ENCODE results near the gene TEAD1. TPM values are rescaled to one million over a fixed set of nuclear protein-coding genes. Genes with fewer than 3 reads are reported as not detected.

Gene TEAD1
- total RNA-seq, 1 experiment from 2014 or later: not detected

- Histone ChIP-seq H2AFZ (ENCODE audit: low read length) (no peak overlapping the region), H3K27ac (ENCODE audit: low read length) (no peak overlapping the region), H3K36me3 (ENCODE audit: insufficient read depth, low read length) (no peaks in the 10 kb centered on the region), H3K4me2 (ENCODE audit: low read depth, low read length, poor library complexity, severe bottlenecking) (no peak overlapping the region), H3K4me3 (ENCODE audit: low read length) (no peak overlapping the region), H3K79me2 (ENCODE audit: low read length) (no peaks in the 10 kb centered on the region), H3K4me1 (ENCODE audit: low read length) (no peaks in the 10 kb centered on the region), H3K27me3 (ENCODE audit: low read length) (no peaks in the 10 kb centered on the region), H3K9ac (ENCODE audit: low read length) (no peak overlapping the region), H3K9me2 (replicated peaks; ENCODE audit: insufficient read depth, low read length) (no peaks in the 10 kb centered on the region), H4K20me1 (ENCODE audit: insufficient read depth, low read depth, low read length) (no peaks in the 10 kb centered on the region), H3K9me3 (ENCODE audit: low read length) (no peaks in the 10 kb centered on the region)
- DNase-seq: no peak
These were observed 188.7 kb downstream of the TEAD1 start for GRCh38 chr11:12862696-12863469.

GRCh38 chr11:12863605-12864121 lies 189.4 kb downstream of the TEAD1 start:
- no peaks in the 10 kb centered on the region for H3K9me3 ChIP-seq (ENCODE audit: low read length)
- no peaks in the 10 kb centered on the region for H3K4me1 ChIP-seq (ENCODE audit: low read length)
- H4K20me1 ChIP-seq (ENCODE audit: insufficient read depth, low read depth, low read length): no peaks in the 10 kb centered on the region
- H3K4me3 ChIP-seq (ENCODE audit: low read length): no peak overlapping the region
- no peak overlapping the region for H3K9ac ChIP-seq (ENCODE audit: low read length)
- H3K9me2 ChIP-seq (replicated peaks; ENCODE audit: insufficient read depth, low read length): no peaks in the 10 kb centered on the region
- no peaks in the 10 kb centered on the region for H3K79me2 ChIP-seq (ENCODE audit: low read length)
- H3K36me3 ChIP-seq (ENCODE audit: insufficient read depth, low read length): no peaks in the 10 kb centered on the region
- no peaks in the 10 kb centered on the region for H3K27me3 ChIP-seq (ENCODE audit: low read length)
- no peak overlapping the region for H3K4me2 ChIP-seq (ENCODE audit: low read depth, low read length, poor library complexity, severe bottlenecking)
- DNase-seq: no peak
- H2AFZ ChIP-seq (ENCODE audit: low read length): no peak overlapping the region
- H3K27ac ChIP-seq (ENCODE audit: low read length): no peak overlapping the region

GRCh38 chr11:12864316-12865156 lies 190.3 kb downstream of the TEAD1 start:
- H3K27me3 ChIP-seq (ENCODE audit: low read length): no peaks in the 10 kb centered on the region
- H3K9me3 ChIP-seq (ENCODE audit: low read length): no peaks in the 10 kb centered on the region
- no peak overlapping the region for H3K9ac ChIP-seq (ENCODE audit: low read length)
- no peak overlapping the region for H3K4me3 ChIP-seq (ENCODE audit: low read length)
- H3K79me2 ChIP-seq (ENCODE audit: low read length): no peaks in the 10 kb centered on the region
- H3K27ac ChIP-seq (ENCODE audit: low read length): no peak overlapping the region
- H2AFZ ChIP-seq (ENCODE audit: low read length): no peak overlapping the region
- peak; percentile 7 for DNase-seq
- no peak overlapping the region for H3K4me2 ChIP-seq (ENCODE audit: low read depth, low read length, poor library complexity, severe bottlenecking)
- no peaks in the 10 kb centered on the region for H3K4me1 ChIP-seq (ENCODE audit: low read length)
- no peaks in the 10 kb centered on the region for H3K36me3 ChIP-seq (ENCODE audit: insufficient read depth, low read length)
- no peaks in the 10 kb centered on the region for H3K9me2 ChIP-seq (replicated peaks; ENCODE audit: insufficient read depth, low read length)
- no peaks in the 10 kb centered on the region for H4K20me1 ChIP-seq (ENCODE audit: insufficient read depth, low read depth, low read length)

- Histone ChIP-seq H3K27ac (ENCODE audit: low read length) (no peak overlapping the region), H2AFZ (ENCODE audit: low read length) (no peak overlapping the region), H3K4me3 (ENCODE audit: low read length) (no peak overlapping the region), H3K79me2 (ENCODE audit: low read length) (no peaks in the 10 kb centered on the region), H4K20me1 (ENCODE audit: insufficient read depth, low read depth, low read length) (no peaks in the 10 kb centered on the region), H3K9ac (ENCODE audit: low read length) (no peak overlapping the region), H3K9me2 (replicated peaks; ENCODE audit: insufficient read depth, low read length) (no peaks in the 10 kb centered on the region), H3K4me1 (ENCODE audit: low read length) (no peaks in the 10 kb centered on the region), H3K36me3 (ENCODE audit: insufficient read depth, low read length) (no peaks in the 10 kb centered on the region), H3K9me3 (ENCODE audit: low read length) (no peaks in the 10 kb centered on the region), H3K27me3 (ENCODE audit: low read length) (no peaks in the 10 kb centered on the region), H3K4me2 (ENCODE audit: low read depth, low read length, poor library complexity, severe bottlenecking) (no peak overlapping the region)
- DNase-seq: no peak
These were observed 191.8 kb downstream of the TEAD1 start for GRCh38 chr11:12865863-12866595.

- Histone ChIP-seq H3K9me3 (ENCODE audit: low read length) (no peaks in the 10 kb centered on the region), H3K4me1 (ENCODE audit: low read length) (no peaks in the 10 kb centered on the region), H3K27ac (ENCODE audit: low read length) (no peak overlapping the region), H3K4me3 (ENCODE audit: low read length) (no peak overlapping the region), H3K4me2 (ENCODE audit: low read depth, low read length, poor library complexity, severe bottlenecking) (no peak overlapping the region), H4K20me1 (ENCODE audit: insufficient read depth, low read depth, low read length) (no peaks in the 10 kb centered on the region), H3K9me2 (replicated peaks; ENCODE audit: insufficient read depth, low read length) (no peaks in the 10 kb centered on the region), H3K79me2 (ENCODE audit: low read length) (no peaks in the 10 kb centered on the region), H2AFZ (ENCODE audit: low read length) (no peak overlapping the region), H3K9ac (ENCODE audit: low read length) (no peak overlapping the region), H3K36me3 (ENCODE audit: insufficient read depth, low read length) (no peaks in the 10 kb centered on the region), H3K27me3 (ENCODE audit: low read length) (no peaks in the 10 kb centered on the region)
- DNase-seq: no peak
These were observed 193.3 kb downstream of the TEAD1 start for GRCh38 chr11:12867531-12867930.

- Histone ChIP-seq H4K20me1 (ENCODE audit: insufficient read depth, low read depth, low read length) (no peaks in the 10 kb centered on the region), H3K9me3 (ENCODE audit: low read length) (no peaks in the 10 kb centered on the region), H3K9ac (ENCODE audit: low read length) (no peak overlapping the region), H3K4me2 (ENCODE audit: low read depth, low read length, poor library complexity, severe bottlenecking) (no peak overlapping the region), H3K36me3 (ENCODE audit: insufficient read depth, low read length) (no peaks in the 10 kb centered on the region), H3K79me2 (ENCODE audit: low read length) (no peaks in the 10 kb centered on the region), H3K4me1 (ENCODE audit: low read length) (no peaks in the 10 kb centered on the region), H3K27me3 (ENCODE audit: low read length) (no peaks in the 10 kb centered on the region), H3K27ac (ENCODE audit: low read length) (no peak overlapping the region), H3K9me2 (replicated peaks; ENCODE audit: insufficient read depth, low read length) (no peaks in the 10 kb centered on the region), H2AFZ (ENCODE audit: low read length) (no peak overlapping the region), H3K4me3 (ENCODE audit: low read length) (no peak overlapping the region)
- DNase-seq: peak; percentile 37
These were observed 194.3 kb downstream of the TEAD1 start for GRCh38 chr11:12868315-12869073.

GRCh38 chr11:12871241-12871640 lies 197.0 kb downstream of the TEAD1 start:
- no peaks in the 10 kb centered on the region; the same call in 1 of the 2 replicates for H3K27me3 ChIP-seq (ENCODE audit: low read length)

More at GRCh38 chr11:12871241-12871640, 197.0 kb downstream of the TEAD1 start:
- Histone ChIP-seq H3K4me2 (ENCODE audit: low read depth, low read length, poor library complexity, severe bottlenecking) (no peak overlapping the region), H3K4me3 (ENCODE audit: low read length) (no peak overlapping the region), H3K36me3 (ENCODE audit: insufficient read depth, low read length) (no peaks in the 10 kb centered on the region), H4K20me1 (ENCODE audit: insufficient read depth, low read depth, low read length) (no peaks in the 10 kb centered on the region), H3K9me2 (replicated peaks; ENCODE audit: insufficient read depth, low read length) (no peaks in the 10 kb centered on the region), H3K79me2 (ENCODE audit: low read length) (no peaks in the 10 kb centered on the region), H2AFZ (ENCODE audit: low read length) (no peak overlapping the region), H3K27ac (ENCODE audit: low read length) (no peak overlapping the region), H3K9ac (ENCODE audit: low read length) (no peak overlapping the region), H3K9me3 (ENCODE audit: low read length) (no peaks in the 10 kb centered on the region), H3K4me1 (ENCODE audit: low read length) (no peaks in the 10 kb centered on the region)
- DNase-seq: no peak

Data from Karpas-422 (cell line).